ENCODE data around the gene OSBPL10. TPM values are rescaled to one million over a fixed set of nuclear protein-coding genes. Genes with fewer than 3 reads are reported as not detected.
"Not testable (repeated sequence)": the region's sequence is repeated elsewhere in the genome, so short reads cannot be mapped to it uniquely, and the experiment has no call there.

OSBPL10 gene
- total and polyA plus RNA-seq, 5 experiments from 2014 or later: 0.03 to 11.2 (median 0.08) TPM

DNA sequence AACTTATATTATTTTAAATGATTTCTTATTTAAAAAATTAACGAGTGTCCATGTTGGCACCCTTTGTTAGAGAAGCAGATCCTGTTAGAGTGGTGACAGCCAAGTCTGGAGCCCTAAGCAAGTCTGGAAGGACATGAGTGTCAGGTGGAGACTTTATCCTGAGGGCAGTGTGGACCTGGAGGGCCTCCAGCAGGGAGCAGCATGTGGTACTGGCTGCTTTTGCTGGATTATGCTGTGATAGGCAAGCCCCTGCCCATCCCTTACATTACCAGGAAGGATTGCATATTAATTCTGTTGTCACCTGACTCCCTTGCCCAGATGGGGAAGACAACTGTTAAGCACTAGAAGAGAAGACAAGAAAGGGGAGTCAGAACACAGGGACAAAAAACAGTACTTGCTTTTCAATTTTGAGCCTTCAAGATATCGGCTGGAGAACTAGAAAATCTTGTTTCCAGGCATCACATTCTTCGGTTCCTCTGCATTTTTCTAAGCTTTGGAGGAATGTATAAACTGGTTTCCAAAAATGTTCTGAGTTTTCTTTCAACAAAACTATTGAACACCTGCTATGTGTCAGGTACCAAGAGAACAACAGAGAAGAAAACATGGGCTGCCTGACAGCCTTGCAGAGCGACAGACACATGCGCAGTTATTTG, 23.2 kb upstream of the OSBPL10 start:
- Mint-ChIP-seq H3K4me1 (peaks cover 0 to 19% (median 4%) of the 10 kb centered on the region in 4 donors), H3K36me3 (no peaks in the 10 kb centered on the region), H3K27ac (no peak overlapping the region), H3K9me3 (peaks cover 0 to 4% (median 0%) of the 10 kb centered on the region in 9 donors), H3K4me3 (no peak overlapping the region), H3K27me3 (peaks cover 8 to 48% (median 20%) of the 10 kb centered on the region in 5 donors)
- POLR2A ChIA-PET: no interaction called here
- ATAC-seq (no peak), DNase-seq (no peak)

DNA sequence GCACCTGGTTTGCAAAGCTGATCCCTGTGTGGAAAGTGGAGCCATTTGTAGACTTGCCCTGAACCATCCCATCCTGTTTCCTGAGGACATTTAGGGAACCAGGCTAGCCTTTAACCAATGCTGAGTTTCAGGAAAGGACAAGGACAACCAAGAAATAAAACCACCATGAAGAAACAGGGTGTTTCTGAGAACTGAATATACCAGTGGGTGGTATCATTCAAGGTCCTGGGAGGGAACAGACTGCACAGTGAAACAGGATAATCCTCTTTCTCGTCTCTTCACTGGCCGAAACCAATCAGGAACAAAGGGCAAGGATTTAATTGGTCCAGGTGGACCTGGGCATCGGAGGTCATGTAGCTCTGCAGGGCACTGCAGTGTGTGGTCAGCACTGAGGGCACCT, 22.3 kb upstream of the OSBPL10 start:
- DNase-seq (no peak), ATAC-seq (no peak)
- H3K4me1 Mint-ChIP-seq: peaks cover 0 to 21% (median 4%) of the 10 kb centered on the region in 4 donors
- H3K27ac Mint-ChIP-seq: no peak overlapping the region
- peaks cover 0 to 4% (median 0%) of the 10 kb centered on the region in 9 donors for H3K9me3 Mint-ChIP-seq
- H3K27me3 Mint-ChIP-seq: peaks cover 8 to 48% (median 20%) of the 10 kb centered on the region in 5 donors
- no peaks in the 10 kb centered on the region for H3K36me3 Mint-ChIP-seq
- POLR2A ChIA-PET: no interaction called here
- H3K4me3 Mint-ChIP-seq: no peak overlapping the region

DNA sequence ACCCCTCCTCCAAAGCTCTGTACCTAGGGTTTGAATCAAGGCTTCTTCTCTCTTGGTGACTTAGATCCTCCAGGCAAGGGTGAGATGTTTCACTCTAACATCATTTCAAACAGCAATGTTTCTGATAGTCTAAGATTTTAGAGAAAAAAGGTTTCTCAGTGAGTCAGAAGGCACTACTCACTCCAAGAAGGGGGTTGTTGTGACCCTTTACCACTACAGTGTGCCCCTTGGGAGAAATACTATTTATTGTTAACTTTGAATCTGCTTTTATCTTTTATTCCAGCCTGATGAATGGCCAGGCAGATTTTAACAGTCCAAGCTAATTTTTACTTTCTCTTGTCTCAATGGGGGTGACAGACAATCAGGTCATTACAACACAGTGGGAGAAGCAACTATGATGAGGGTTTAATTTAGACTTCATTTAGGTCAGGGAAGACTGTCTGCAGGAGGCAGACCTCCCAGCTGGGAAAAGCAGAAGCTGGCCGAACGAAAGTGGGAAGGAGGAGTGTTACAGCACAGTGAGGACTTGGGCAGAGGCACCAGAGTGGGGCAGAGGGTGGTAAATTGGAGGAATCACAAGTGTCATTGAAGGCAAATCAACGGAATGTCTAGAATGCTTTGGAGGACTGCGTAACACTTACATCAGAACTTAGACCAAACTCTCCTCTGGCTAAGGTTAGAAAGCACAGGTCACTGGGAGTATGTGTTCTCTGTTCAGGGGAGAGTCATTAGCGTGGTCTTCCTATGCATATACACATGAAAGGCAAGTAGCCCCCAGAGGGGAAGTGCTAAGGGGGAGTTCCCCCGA, 21.7 kb upstream of the OSBPL10 start:
- H3K36me3 Mint-ChIP-seq: no peaks in the 10 kb centered on the region
- peaks cover 0 to 21% (median 4%) of the 10 kb centered on the region in 4 donors for H3K4me1 Mint-ChIP-seq
- POLR2A ChIA-PET: interaction anchor here (0.7 kb wide), 1 partner anchor 84 kb away, joined by 3 read pairs; no protein-coding TSS in a partner anchor
- H3K4me3 Mint-ChIP-seq: no peak overlapping the region
- ATAC-seq (no peak), DNase-seq (no peak)
- peak overlapping the region in 1 of 10 donors; percentile 7 for H3K27ac Mint-ChIP-seq
- H3K9me3 Mint-ChIP-seq: peaks cover 0 to 4% (median 0%) of the 10 kb centered on the region in 9 donors
- peaks cover 8 to 48% (median 19%) of the 10 kb centered on the region in 5 donors for H3K27me3 Mint-ChIP-seq

DNA sequence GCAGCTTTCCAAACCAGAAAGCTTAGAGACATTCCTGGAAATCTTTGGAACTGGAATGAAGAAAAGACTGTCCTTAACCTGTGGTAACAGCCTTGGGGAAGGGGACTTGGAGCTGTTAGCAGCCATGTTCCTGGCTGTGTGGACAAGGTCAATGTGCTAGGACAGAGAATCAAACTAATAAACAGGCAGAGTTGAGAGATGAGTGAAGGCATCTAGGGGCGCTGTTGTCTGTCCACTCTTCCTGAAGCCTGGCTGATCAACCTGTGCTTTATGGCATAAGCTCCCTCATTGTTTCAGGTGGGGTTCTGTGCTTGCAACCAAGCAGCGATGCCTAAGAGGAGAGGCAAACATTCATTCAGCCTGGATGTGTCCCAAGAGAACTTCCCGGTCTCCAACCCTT, 19.8 kb upstream of the OSBPL10 start:
- Mint-ChIP-seq H3K27me3 (peaks cover 3 to 30% (median 11%) of the 10 kb centered on the region in 5 donors), H3K36me3 (no peaks in the 10 kb centered on the region), H3K4me1 (peaks cover 0 to 21% (median 4%) of the 10 kb centered on the region in 4 donors), H3K9me3 (no peaks in the 10 kb centered on the region), H3K4me3 (no peak overlapping the region), H3K27ac (no peak overlapping the region)
- POLR2A ChIA-PET: no interaction called here
- ATAC-seq (no peak), DNase-seq (no peak)

DNA sequence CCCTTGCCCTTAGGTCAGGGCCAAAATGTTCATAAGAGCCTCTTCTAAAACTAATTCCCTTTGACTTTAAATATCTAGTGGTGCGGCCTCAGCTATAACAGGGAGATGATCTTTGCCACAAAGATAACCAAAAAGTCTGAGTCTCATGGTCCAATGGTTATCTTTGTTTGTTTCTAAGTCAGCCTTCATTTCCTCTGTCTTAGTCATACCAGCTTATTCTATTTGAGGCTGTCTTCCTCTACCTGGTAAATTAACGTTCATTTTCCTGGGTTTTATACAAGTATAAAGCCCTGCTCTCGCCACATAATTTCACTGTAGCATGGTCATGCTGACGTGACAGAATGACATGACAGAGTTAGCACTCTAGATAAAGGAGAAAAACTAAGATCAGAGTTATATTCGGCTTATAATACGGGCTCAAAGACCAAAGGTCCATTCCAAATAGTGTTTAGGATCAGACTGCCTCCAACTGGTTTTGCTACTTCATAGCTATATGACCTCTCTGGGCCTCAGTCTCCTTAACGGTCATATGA, 18.9 kb upstream of the OSBPL10 start:
- Mint-ChIP-seq H3K4me3 (no peak overlapping the region), H3K4me1 (peaks cover 0 to 21% (median 4%) of the 10 kb centered on the region in 4 donors), H3K36me3 (no peaks in the 10 kb centered on the region), H3K27me3 (peaks cover 3 to 30% (median 11%) of the 10 kb centered on the region in 5 donors), H3K27ac (peak overlapping the region in 1 of 10 donors; percentile 40), H3K9me3 (peaks cover 0 to 2% (median 0%) of the 10 kb centered on the region in 9 donors)
- POLR2A ChIA-PET: interaction anchor here (0.7 kb wide), 1 partner anchor 46 kb away, joined by 3 read pairs; no protein-coding TSS in a partner anchor
- ATAC-seq: no peak
- no peak for DNase-seq

DNA sequence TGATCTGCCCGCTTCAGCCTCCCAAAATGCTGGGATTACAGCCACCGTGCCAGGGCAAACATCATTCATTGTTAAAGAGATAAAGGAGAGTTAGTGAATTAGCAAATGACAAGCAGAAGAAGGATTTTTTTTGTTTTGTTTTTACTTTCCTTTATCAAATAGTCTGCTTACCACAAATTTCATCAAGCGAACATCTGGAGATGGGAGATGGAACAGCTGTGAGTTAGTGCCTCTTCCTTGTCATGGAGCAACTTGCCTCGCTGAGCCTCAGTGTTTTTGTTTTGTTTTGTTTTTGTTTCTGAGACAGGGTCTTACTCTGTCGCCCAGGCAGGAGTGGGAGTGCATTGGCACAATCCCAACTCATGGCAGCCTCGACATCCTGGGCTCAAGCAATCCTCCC, 16.4 kb upstream of the OSBPL10 start:
- POLR2A ChIA-PET: no interaction called here
- Mint-ChIP-seq H3K36me3 (peaks cover 0 to 2% (median under 1%) of the 10 kb centered on the region in 3 donors), H3K27me3 (peaks cover 0 to 9% (median 6%) of the 10 kb centered on the region in 5 donors), H3K4me1 (peaks cover 0 to 9% (median 0%) of the 10 kb centered on the region in 4 donors), H3K4me3 (no peak overlapping the region), H3K9me3 (peaks cover 0 to 10% (median 6%) of the 10 kb centered on the region in 9 donors), H3K27ac (no peak overlapping the region)
- DNase-seq (no peak), ATAC-seq (no peak)

DNA sequence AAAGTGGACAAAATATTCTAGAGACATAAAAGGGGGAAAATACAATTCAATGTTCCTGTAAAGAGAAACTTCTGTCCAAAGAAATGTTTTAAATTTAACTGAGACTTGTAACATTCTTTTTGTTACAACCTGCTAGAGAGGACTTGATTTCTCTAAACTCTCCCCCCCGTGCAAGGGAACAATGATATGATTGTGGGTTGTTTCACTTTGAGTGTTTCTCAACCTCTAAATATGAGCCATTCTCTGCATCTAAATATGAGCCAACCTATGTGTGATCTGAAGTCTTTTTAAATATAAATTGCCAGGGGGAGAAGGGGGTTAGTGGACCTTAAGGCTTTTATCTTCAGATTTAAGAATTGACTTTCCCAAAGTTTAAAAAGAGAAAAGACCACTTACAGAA, 15.1 kb upstream of the OSBPL10 start:
- POLR2A ChIA-PET: no interaction called here
- Mint-ChIP-seq H3K4me1 (peaks cover 0 to 9% (median 0%) of the 10 kb centered on the region in 4 donors), H3K27me3 (peaks cover 0 to 6% (median 4%) of the 10 kb centered on the region in 5 donors), H3K9me3 (peaks cover 0 to 14% (median 9%) of the 10 kb centered on the region in 9 donors), H3K27ac (no peak overlapping the region), H3K36me3 (peaks cover 0 to 6% (median 5%) of the 10 kb centered on the region in 3 donors), H3K4me3 (no peak overlapping the region)
- DNase-seq (no peak), ATAC-seq (no peak)

DNA sequence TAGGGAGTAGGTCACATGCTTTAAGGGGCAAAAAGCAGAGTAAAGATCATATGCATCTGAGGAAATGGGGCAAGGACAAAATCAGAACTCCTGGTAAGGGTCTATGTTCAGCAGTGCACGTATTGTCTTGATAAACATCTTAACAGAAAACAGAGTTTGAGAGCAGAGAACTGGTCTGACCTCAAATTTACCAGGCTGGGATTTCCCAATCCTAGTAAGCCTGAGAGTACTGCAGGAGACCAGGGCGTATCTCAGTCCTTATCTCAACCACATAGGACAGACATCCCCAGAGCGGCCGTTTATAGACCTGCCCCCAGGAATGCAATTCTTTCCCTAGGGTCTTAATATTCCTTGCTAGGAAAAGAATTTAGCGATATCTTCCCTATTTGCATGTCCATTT, 14.0 kb upstream of the OSBPL10 start:
- POLR2A ChIA-PET, H3K36me3 Mint-ChIP-seq, H3K27ac Mint-ChIP-seq, ATAC-seq, H3K27me3 Mint-ChIP-seq, H3K4me3 Mint-ChIP-seq, DNase-seq, H3K4me1 Mint-ChIP-seq: not testable (repeated sequence)
- H3K9me3 Mint-ChIP-seq: peaks cover 0 to 14% (median 10%) of the 10 kb centered on the region in 9 donors

DNA sequence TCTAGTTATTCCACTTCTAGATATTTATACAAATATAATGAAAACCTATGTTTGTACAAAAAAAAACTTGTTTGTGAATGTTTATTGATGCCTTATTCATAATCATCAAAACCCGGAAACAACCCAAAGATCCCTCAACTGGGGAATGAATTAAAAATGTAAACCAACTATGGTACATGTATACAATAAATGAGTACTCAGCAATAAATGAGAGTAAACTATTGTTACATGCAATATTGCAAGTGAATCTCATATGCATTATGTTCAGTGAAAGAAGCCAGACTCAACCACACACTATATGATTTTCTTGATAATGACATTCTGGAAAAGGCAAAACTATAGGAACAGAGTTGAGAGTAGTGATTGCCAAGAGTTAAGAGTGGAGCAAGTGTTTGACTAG, 12.8 kb upstream of the OSBPL10 start:
- Mint-ChIP-seq H3K36me3 (peaks cover 0 to 6% (median 5%) of the 10 kb centered on the region in 3 donors), H3K27me3 (peaks cover 0 to 6% (median 0%) of the 10 kb centered on the region in 5 donors), H3K9me3 (peaks cover 0 to 14% (median 10%) of the 10 kb centered on the region in 9 donors), H3K4me1 (no peaks in the 10 kb centered on the region), H3K27ac (no peak overlapping the region), H3K4me3 (no peak overlapping the region)
- POLR2A ChIA-PET: no interaction called here
- no peak for ATAC-seq
- no peak for DNase-seq

DNA sequence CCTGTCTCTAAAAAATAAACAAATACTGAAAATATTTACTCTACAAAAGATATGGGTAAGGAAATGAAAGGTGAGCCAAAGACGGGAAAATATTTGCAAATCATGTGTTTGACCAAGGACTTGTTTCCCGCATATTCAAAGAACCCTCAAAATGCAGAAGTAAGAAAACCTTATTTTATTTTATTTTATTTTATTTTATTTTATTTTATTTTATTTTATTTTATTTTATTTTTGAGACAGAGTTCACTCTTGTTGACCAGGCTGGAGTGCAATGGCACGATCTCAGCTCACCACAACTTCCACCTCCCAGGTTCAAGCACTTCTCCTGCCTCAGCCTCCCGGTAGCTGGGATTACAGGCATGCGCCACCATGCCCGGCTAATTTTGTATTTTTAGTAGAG, 11.9 kb upstream of the OSBPL10 start:
- H3K4me3 Mint-ChIP-seq, H3K4me1 Mint-ChIP-seq, POLR2A ChIA-PET, ATAC-seq, DNase-seq, H3K27me3 Mint-ChIP-seq, H3K36me3 Mint-ChIP-seq, H3K27ac Mint-ChIP-seq: not testable (repeated sequence)
- H3K9me3 Mint-ChIP-seq: peaks cover 0 to 17% (median 10%) of the 10 kb centered on the region in 9 donors

DNA sequence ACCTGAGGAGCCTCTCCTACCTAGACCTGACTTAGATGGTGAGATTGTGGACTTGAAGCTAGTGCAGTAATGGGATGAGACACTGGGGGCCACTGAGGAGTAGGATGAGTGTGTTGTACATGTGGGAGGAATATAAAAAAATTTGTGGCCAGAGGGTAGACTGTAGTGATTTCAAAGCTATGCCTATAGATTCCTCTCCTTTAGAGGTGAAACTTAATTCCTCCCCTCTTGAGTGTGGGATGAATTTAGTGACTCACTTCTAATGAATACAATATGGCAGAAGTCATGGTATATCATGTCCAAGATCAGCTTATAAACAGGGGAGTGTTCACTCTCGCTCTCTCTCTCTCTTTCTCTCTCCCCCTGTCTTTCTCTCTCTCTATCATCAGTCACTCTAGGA, 7.2 kb upstream of the OSBPL10 start:
- Mint-ChIP-seq H3K4me1 (peaks cover 0 to 13% (median 0%) of the 10 kb centered on the region in 4 donors), H3K4me3 (no peak overlapping the region), H3K9me3 (peaks cover 0 to 17% (median 5%) of the 10 kb centered on the region in 9 donors), H3K27me3 (peaks cover 0 to 15% (median 1%) of the 10 kb centered on the region in 5 donors), H3K36me3 (peaks cover 0 to 6% (median 5%) of the 10 kb centered on the region in 3 donors), H3K27ac (no peak overlapping the region)
- POLR2A ChIA-PET: no interaction called here
- ATAC-seq (no peak), DNase-seq (no peak)

DNA sequence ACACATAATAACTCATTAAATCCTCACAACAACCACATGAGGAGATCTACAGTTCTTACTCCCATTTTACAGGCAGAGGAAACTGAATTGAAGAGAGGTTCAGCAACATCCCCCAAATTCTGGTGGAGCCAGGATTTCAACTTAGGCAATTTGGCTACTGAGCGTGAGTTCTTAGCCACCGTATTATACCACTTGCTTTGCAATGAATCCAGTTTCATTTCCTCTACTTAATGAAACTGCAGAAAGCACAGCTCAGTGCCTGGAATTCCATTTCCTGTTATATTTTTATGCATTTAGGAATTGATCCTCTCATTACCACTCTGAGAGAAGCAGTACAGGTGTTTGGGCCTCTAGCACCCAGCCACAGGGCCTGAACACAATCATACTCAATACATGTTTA, 4.8 kb upstream of the OSBPL10 start:
- no peak for ATAC-seq
- H3K4me1 Mint-ChIP-seq: peaks cover 2 to 25% (median 7%) of the 10 kb centered on the region in 4 donors
- peaks cover 0 to 9% (median 0%) of the 10 kb centered on the region in 9 donors for H3K9me3 Mint-ChIP-seq
- peaks cover 3 to 37% (median 12%) of the 10 kb centered on the region in 5 donors for H3K27me3 Mint-ChIP-seq
- DNase-seq: no peak
- H3K27ac Mint-ChIP-seq: no peak overlapping the region
- H3K36me3 Mint-ChIP-seq: no peaks in the 10 kb centered on the region
- H3K4me3 Mint-ChIP-seq: peak overlapping the region in 1 of 10 donors; percentile 9
- POLR2A ChIA-PET: no interaction called here

DNA sequence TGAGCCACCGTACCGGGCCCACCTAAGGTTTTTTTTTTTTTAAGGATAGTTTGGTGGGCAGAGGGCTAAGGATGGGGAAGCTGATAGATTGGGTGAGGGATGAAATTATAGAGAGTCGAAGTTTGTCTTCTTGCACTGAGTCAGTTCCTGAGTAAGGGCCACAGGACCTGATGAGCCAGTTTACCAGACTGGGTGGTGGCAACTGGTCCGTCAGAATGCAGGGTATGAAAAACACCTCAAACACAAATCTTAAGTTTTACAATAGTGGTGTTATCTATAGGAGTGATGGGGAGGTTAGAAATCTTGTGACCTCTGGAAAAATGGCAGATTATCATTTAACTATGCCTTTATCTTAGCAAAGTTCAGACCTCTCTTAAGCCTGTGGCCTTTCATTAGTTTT, 3.3 kb upstream of the OSBPL10 start:
- no peaks in the 10 kb centered on the region for H3K36me3 Mint-ChIP-seq
- no peak overlapping the region for H3K4me3 Mint-ChIP-seq
- peaks cover 0 to 9% (median 0%) of the 10 kb centered on the region in 9 donors for H3K9me3 Mint-ChIP-seq
- H3K27ac Mint-ChIP-seq: no peak overlapping the region
- peaks cover 7 to 50% (median 21%) of the 10 kb centered on the region in 5 donors for H3K27me3 Mint-ChIP-seq
- ATAC-seq (no peak), DNase-seq (no peak)
- H3K4me1 Mint-ChIP-seq: peaks cover 5 to 36% (median 15%) of the 10 kb centered on the region in 4 donors
- POLR2A ChIA-PET: no interaction called here

All from naive thymus-derived CD8-positive, alpha-beta T cell (primary cell).